Measurements from ENCODE around the gene HOMER3.

The HOMER3 gene

GRCh38 chr19:18948976-18949356, 7.9 kb upstream of the HOMER3 start:
- H3K36me3 ChIP-seq (ENCODE audit: control insufficient read depth in 2 of 2, insufficient read depth in 1 of 2, low read length in 2 of 2), result no peaks in the 10 kb centered on the region
- H3K4me1 ChIP-seq (ENCODE audit: control insufficient read depth, insufficient read depth, low read length), result no peaks in the 10 kb centered on the region
- ChIA-PET CTCF (interaction anchor here (0.6 to 1.6 kb wide), 3 partner anchors 38 to 43 kb away, joined by 3 to 8 read pairs (median 5); no protein-coding TSS in a partner anchor), POLR2A (no interaction called here)
- no peaks in the 10 kb centered on the region for H3K9me3 ChIP-seq (ENCODE audit: control insufficient read depth, insufficient read depth, low read depth, low read length)
- H3K27ac ChIP-seq (ENCODE audit: extremely low read depth, low read depth, low read length), result no peak overlapping the region
- H3K4me3 ChIP-seq (ENCODE audit: low read depth, low read length), result no peak overlapping the region
- TF ChIP-seq ZNF501 (tag by site-specific recombination; IDR thresholded peaks at IDR 0.05) (no peak), KLF10 (tag by site-specific recombination; IDR thresholded peaks at IDR 0.05) (no peak), ZNF558 (tag by site-specific recombination; IDR thresholded peaks at IDR 0.05) (no peak), RBAK (tag by site-specific recombination; IDR thresholded peaks at IDR 0.05) (no peak), ZNF391 (tag by site-specific recombination; IDR thresholded peaks at IDR 0.05; ENCODE audit: borderline replicate concordance, low read depth) (no peak), ZNF155 (tag by site-specific recombination; IDR thresholded peaks at IDR 0.05) (no peak), ZNF114 (tag by site-specific recombination; IDR thresholded peaks at IDR 0.05) (no peak), ZNF585B (tag by site-specific recombination; IDR thresholded peaks at IDR 0.05) (no peak), SP2 (tag by site-specific recombination; IDR thresholded peaks at IDR 0.05) (no peak), ZNF514 (tag by site-specific recombination; IDR thresholded peaks at IDR 0.05) (no peak), SCRT1 (tag by site-specific recombination; IDR thresholded peaks at IDR 0.05; ENCODE audit: borderline replicate concordance) (no peak), ZNF830 (tag by site-specific recombination; IDR thresholded peaks at IDR 0.05; ENCODE audit: low read depth) (no peak), ZNF146 (tag by site-specific recombination; IDR thresholded peaks at IDR 0.05) (no peak), ZNF626 (tag by site-specific recombination; IDR thresholded peaks at IDR 0.05) (no peak), ZNF48 (tag by site-specific recombination; IDR thresholded peaks at IDR 0.05) (no peak), ZNF670 (tag by site-specific recombination; IDR thresholded peaks at IDR 0.05; ENCODE audit: low read depth) (no peak), ZNF791 (tag by site-specific recombination; IDR thresholded peaks at IDR 0.05) (no peak)
- TF ChIP-seq, protein P1, sequence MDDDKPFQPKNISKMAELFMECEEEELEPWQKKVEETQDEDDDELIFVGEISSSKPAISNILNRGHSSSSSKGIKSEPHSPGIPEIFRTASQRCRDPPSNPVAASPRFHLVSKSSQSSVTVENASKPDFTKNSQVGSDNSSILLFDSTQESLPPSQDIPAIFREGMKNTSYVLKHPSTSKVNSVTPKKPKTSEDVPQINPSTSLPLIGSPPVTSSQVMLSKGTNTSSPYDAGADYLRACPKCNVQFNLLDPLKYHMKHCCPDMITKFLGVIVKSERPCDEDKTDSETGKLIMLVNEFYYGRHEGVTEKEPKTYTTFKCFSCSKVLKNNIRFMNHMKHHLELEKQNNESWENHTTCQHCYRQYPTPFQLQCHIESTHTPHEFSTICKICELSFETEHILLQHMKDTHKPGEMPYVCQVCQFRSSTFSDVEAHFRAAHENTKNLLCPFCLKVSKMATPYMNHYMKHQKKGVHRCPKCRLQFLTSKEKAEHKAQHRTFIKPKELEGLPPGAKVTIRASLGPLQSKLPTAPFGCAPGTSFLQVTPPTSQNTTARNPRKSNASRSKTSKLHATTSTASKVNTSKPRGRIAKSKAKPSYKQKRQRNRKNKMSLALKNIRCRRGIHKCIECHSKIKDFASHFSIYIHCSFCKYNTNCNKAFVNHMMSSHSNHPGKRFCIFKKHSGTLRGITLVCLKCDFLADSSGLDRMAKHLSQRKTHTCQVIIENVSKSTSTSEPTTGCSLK (tag by site-specific recombination; IDR thresholded peaks at IDR 0.05), result no peak
- TF ChIP-seq, protein P2, sequence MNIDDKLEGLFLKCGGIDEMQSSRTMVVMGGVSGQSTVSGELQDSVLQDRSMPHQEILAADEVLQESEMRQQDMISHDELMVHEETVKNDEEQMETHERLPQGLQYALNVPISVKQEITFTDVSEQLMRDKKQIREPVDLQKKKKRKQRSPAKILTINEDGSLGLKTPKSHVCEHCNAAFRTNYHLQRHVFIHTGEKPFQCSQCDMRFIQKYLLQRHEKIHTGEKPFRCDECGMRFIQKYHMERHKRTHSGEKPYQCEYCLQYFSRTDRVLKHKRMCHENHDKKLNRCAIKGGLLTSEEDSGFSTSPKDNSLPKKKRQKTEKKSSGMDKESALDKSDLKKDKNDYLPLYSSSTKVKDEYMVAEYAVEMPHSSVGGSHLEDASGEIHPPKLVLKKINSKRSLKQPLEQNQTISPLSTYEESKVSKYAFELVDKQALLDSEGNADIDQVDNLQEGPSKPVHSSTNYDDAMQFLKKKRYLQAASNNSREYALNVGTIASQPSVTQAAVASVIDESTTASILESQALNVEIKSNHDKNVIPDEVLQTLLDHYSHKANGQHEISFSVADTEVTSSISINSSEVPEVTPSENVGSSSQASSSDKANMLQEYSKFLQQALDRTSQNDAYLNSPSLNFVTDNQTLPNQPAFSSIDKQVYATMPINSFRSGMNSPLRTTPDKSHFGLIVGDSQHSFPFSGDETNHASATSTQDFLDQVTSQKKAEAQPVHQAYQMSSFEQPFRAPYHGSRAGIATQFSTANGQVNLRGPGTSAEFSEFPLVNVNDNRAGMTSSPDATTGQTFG (tag by site-specific recombination; IDR thresholded peaks at IDR 0.05; ENCODE audit: borderline replicate concordance), result no peak

GRCh38 chr19:18948075-18948975, 7.3 kb upstream of the HOMER3 start:
- Histone ChIP-seq H3K4me3 (ENCODE audit: low read depth, low read length) (no peak overlapping the region), H3K9me3 (ENCODE audit: control insufficient read depth, insufficient read depth, low read depth, low read length) (no peaks in the 10 kb centered on the region), H3K4me1 (ENCODE audit: control insufficient read depth, insufficient read depth, low read length) (no peaks in the 10 kb centered on the region), H3K27ac (ENCODE audit: extremely low read depth, low read depth, low read length) (no peak overlapping the region), H3K36me3 (ENCODE audit: control insufficient read depth in 2 of 2, insufficient read depth in 1 of 2, low read length in 2 of 2) (no peaks in the 10 kb centered on the region)
- TF ChIP-seq ZFHX2 (tag by site-specific recombination; conservative IDR thresholded peaks at IDR 0.05) (0 out of 2 replicates have a peak, but pooled peaks have one; percentile 16), EGR2 (tag by site-specific recombination; IDR thresholded peaks at IDR 0.05; ENCODE audit: low read depth) (peak; percentile 10; the same call in 1 of the 2 replicates), ZNF623 (tag by site-specific recombination; IDR thresholded peaks at IDR 0.05) (peak; percentile 82), ZNF416 (tag by site-specific recombination; IDR thresholded peaks at IDR 0.05) (no peak), ZNF341 (tag by site-specific recombination; IDR thresholded peaks at IDR 0.05; ENCODE audit: low read depth) (0 out of 2 replicates have a peak, but pooled peaks have one; percentile 24), ZNF16 (tag by site-specific recombination; IDR thresholded peaks at IDR 0.05; ENCODE audit: low read depth) (peak; percentile 58; the same call in 1 of the 2 replicates)
- POLR2A ChIA-PET, result no interaction called here
- CTCF ChIA-PET, result interaction anchor here (0.6 to 1.6 kb wide), 3 partner anchors 14 to 43 kb away, joined by 5 to 8 read pairs (median 6); no protein-coding TSS in a partner anchor

Data from HEK293 (cell line).